Measurements from ENCODE around the gene SPDYE16.
"Not testable (repeated sequence)": the region's sequence is repeated elsewhere in the genome, so short reads cannot be mapped to it uniquely, and the experiment has no call there.

The SPDYE16 gene

GRCh38 chr7:76543197-76543596, at the start of gene SPDYE16:
Gene SPDYE16, minus strand, starts transcription at chr7:76543297. Its CDS starts 1,838 bp downstream, at chr7:76541459.
- FAIRE-seq: not testable (repeated sequence)

GRCh38 chr7:76592694-76593093, 49.6 kb upstream of the SPDYE16 start:
- FAIRE-seq: not testable (repeated sequence)

- not testable (repeated sequence) for FAIRE-seq
Measured at GRCh38 chr7:76591602-76592304, 48.7 kb upstream of the SPDYE16 start.

- not testable (repeated sequence) for FAIRE-seq
Measured at GRCh38 chr7:76591033-76591432, 47.9 kb upstream of the SPDYE16 start.

- FAIRE-seq: peak; percentile 68
Measured at GRCh38 chr7:76588586-76588985, 45.5 kb upstream of the SPDYE16 start.

- not testable (repeated sequence) for FAIRE-seq
Measured at GRCh38 chr7:76586585-76587315, 43.7 kb upstream of the SPDYE16 start.

GRCh38 chr7:76583636-76584281, 40.7 kb upstream of the SPDYE16 start:
- not testable (repeated sequence) for FAIRE-seq

- FAIRE-seq: not testable (repeated sequence)
Measured at GRCh38 chr7:76582848-76583631, 39.9 kb upstream of the SPDYE16 start.

- not testable (repeated sequence) for FAIRE-seq
Measured at GRCh38 chr7:76575919-76576655, 33.0 kb upstream of the SPDYE16 start.

- peak; percentile 53 for FAIRE-seq
Measured at GRCh38 chr7:76575431-76575830, 32.3 kb upstream of the SPDYE16 start.

- not testable (repeated sequence) for FAIRE-seq
Measured at GRCh38 chr7:76572296-76572695, 29.2 kb upstream of the SPDYE16 start.

- FAIRE-seq: peak; percentile 99
Measured at GRCh38 chr7:76570324-76570775, 27.3 kb upstream of the SPDYE16 start.

GRCh38 chr7:76568742-76569141, 25.6 kb upstream of the SPDYE16 start:
- FAIRE-seq: not testable (repeated sequence)

GRCh38 chr7:76567753-76568152, 24.7 kb upstream of the SPDYE16 start:
- FAIRE-seq: not testable (repeated sequence)

GRCh38 chr7:76567311-76567710, 24.2 kb upstream of the SPDYE16 start:
- not testable (repeated sequence) for FAIRE-seq

GRCh38 chr7:76565001-76565400, 21.9 kb upstream of the SPDYE16 start:
- FAIRE-seq: not testable (repeated sequence)

- not testable (repeated sequence) for FAIRE-seq
Measured at GRCh38 chr7:76561342-76561741, 18.2 kb upstream of the SPDYE16 start.

GRCh38 chr7:76560157-76560556, 17.1 kb upstream of the SPDYE16 start:
- not testable (repeated sequence) for FAIRE-seq

GRCh38 chr7:76559685-76560084, 16.6 kb upstream of the SPDYE16 start:
- not testable (repeated sequence) for FAIRE-seq

GRCh38 chr7:76551992-76552391, 8.9 kb upstream of the SPDYE16 start:
- not testable (repeated sequence) for FAIRE-seq

GRCh38 chr7:76549855-76550248, 6.8 kb upstream of the SPDYE16 start:
- not testable (repeated sequence) for FAIRE-seq

Data from islet of Langerhans (tissue), 1 donor.